ENCODE data around the gene SLC16A13.

GRCh38 chr17:6994666-6995256 lies 41.1 kb upstream of the SLC16A13 start:
- TF ChIP-seq POLR2AphosphoS5 (IDR thresholded peaks at IDR 0.05; ENCODE audit: insufficient read depth, low read depth, low read length) (no peak), CTCF (IDR thresholded peaks at IDR 0.05; ENCODE audit: extremely low read depth in 1 of 2, insufficient read depth in 1 of 2, low read depth in 1 of 2, low read length in 2 of 2) (no peak), MYC (IDR thresholded peaks at IDR 0.05; ENCODE audit: low read depth, low read length) (no peak), POLR2A (IDR thresholded peaks at IDR 0.05; ENCODE audit: low read depth, low read length) (no peak), FOS (IDR thresholded peaks at IDR 0.05; ENCODE audit: borderline replicate concordance, insufficient read depth, low read length) (no peak), EZH2 (IDR thresholded peaks at IDR 0.05; ENCODE audit: borderline replicate concordance, low read depth, low read length, severe bottlenecking) (no peak), MAX (IDR thresholded peaks at IDR 0.05; ENCODE audit: insufficient read depth, insufficient read length) (no peak)
